T47D (cell line): ENCODE measurements around the gene TCF4.

Experiments
- DNase-seq, 2 experiments: peaks; one replicate each; pipeline versions ENCODE4 v3.0.0 to v3.0.0-alpha.2; 2011 to 2012; ENCODE audit warnings: low read depth in 1 of 2, low spot score in 1 of 2
- JUND ChIP-seq: IDR thresholded peaks from 2 replicates; pipeline ENCODE4 v1.6.1; 2012; ENCODE audit warnings: low read depth
- in situ Hi-C: cut with HindIII; loops from 2 replicates; pipeline ENCODE4 v1.10.0; 2016; ENCODE audit warnings: low sequenced_read_pairs, low pct_unique_long_range_greater_than_20kb

TCF4 gene

GRCh38 chr18:55262021-55262560 is 325.9 kb downstream of the TCF4 start:
- in situ Hi-C loops, result no loop called here
- no peak for TF ChIP-seq JUND

GRCh38 chr18:55261253-55261652 is 326.7 kb downstream of the TCF4 start:
- TF ChIP-seq JUND, result no peak
- in situ Hi-C loops, result no loop called here
- DNase-seq, result no peak

More at GRCh38 chr18:55262021-55262560, 325.9 kb downstream of the TCF4 start:
- no peak for DNase-seq

- in situ Hi-C loops, result no loop called here
- TF ChIP-seq JUND, result no peak
- DNase-seq, result no peak
These were observed 329.9 kb downstream of the TCF4 start for GRCh38 chr18:55258088-55258487.

GRCh38 chr18:55256929-55257289 is 331.1 kb downstream of the TCF4 start:
- TF ChIP-seq JUND, result no peak
- DNase-seq, result no peak
- in situ Hi-C loops, result no loop called here

GRCh38 chr18:55256226-55256928 is 331.6 kb downstream of the TCF4 start:
- no peak for TF ChIP-seq JUND
- in situ Hi-C loops, result no loop called here
- no peak for DNase-seq

GRCh38 chr18:55253814-55254213 is 334.2 kb downstream of the TCF4 start:
- no peak for TF ChIP-seq JUND
- in situ Hi-C loops, result no loop called here
- no peak for DNase-seq

GRCh38 chr18:55252901-55253300 is 335.1 kb downstream of the TCF4 start:
- DNase-seq, result no peak
- no peak for TF ChIP-seq JUND
- in situ Hi-C loops, result no loop called here

- no peak for TF ChIP-seq JUND
- no peak for DNase-seq
- in situ Hi-C loops, result no loop called here
These were observed 335.8 kb downstream of the TCF4 start for GRCh38 chr18:55252053-55252675.

- DNase-seq, result peak in 1 of 2 experiments; percentile 54
- in situ Hi-C loops, result no loop called here
These were observed 336.6 kb downstream of the TCF4 start for GRCh38 chr18:55251254-55251971.

GRCh38 chr18:55250768-55251173 is 337.2 kb downstream of the TCF4 start:
- no peak for DNase-seq
- in situ Hi-C loops, result no loop called here
- TF ChIP-seq JUND, result no peak

More at GRCh38 chr18:55251254-55251971, 336.6 kb downstream of the TCF4 start:
- TF ChIP-seq JUND, result no peak

GRCh38 chr18:55249550-55249949 is 338.4 kb downstream of the TCF4 start:
- DNase-seq, result no peak
- in situ Hi-C loops, result no loop called here
- no peak for TF ChIP-seq JUND

- TF ChIP-seq JUND, result no peak
- DNase-seq, result no peak
- in situ Hi-C loops, result no loop called here
These were observed 339.5 kb downstream of the TCF4 start for GRCh38 chr18:55248495-55248894.

- no peak for DNase-seq
- in situ Hi-C loops, result no loop called here
- no peak for TF ChIP-seq JUND
These were observed 341.0 kb downstream of the TCF4 start for GRCh38 chr18:55247032-55247431.
